ENCODE results near the gene CRYBG3. TPM values are rescaled to one million over a fixed set of nuclear protein-coding genes. Genes with fewer than 3 reads are reported as not detected.
A peak's percentile ranks its signal among the peaks of the same experiment; 100 is the strongest.

CRYBG3 gene
- total RNA-seq, 1 donor = 23.9 TPM

DNA sequence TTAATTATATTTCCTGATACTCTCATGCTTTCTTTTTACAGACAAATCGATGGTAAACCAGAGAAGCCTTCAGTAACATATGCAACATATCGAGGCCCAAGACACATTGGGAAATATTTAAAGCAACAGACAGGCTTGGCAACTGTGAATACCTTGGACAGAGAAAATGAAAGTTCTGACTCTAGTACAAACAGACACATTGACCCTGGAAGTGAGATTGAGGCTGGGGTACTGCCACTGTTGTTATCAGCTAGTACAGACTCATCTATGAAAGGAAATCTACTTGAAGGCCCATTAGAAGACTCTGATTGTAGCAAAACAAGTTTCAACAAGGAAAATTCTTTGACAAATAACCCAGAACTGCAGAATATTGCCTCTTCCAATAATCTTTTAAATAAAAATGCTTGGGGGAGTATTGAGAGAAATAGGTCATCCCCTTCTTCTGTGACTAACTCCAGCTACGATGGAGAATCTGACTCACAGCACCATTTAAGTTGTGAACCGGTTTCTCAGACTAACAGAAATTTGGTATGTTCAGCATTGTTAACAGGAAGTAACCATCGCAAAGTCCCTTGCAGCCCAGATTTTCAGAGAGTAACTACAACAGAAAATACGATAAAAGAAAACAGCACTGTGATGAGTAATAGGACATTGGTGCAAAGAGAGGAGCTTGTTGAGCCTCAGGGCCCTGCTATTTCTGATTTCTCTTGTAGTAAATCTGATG is 50.2 kb downstream of the CRYBG3 start:
- H3K4me3 ChIP-seq (ENCODE audit: low read depth, low read length) = no peak overlapping the region
- DNase-seq (ENCODE audit: low read depth) = peak; percentile 94
- TF ChIP-seq, protein P1, sequence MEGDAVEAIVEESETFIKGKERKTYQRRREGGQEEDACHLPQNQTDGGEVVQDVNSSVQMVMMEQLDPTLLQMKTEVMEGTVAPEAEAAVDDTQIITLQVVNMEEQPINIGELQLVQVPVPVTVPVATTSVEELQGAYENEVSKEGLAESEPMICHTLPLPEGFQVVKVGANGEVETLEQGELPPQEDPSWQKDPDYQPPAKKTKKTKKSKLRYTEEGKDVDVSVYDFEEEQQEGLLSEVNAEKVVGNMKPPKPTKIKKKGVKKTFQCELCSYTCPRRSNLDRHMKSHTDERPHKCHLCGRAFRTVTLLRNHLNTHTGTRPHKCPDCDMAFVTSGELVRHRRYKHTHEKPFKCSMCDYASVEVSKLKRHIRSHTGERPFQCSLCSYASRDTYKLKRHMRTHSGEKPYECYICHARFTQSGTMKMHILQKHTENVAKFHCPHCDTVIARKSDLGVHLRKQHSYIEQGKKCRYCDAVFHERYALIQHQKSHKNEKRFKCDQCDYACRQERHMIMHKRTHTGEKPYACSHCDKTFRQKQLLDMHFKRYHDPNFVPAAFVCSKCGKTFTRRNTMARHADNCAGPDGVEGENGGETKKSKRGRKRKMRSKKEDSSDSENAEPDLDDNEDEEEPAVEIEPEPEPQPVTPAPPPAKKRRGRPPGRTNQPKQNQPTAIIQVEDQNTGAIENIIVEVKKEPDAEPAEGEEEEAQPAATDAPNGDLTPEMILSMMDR (IDR thresholded peaks at IDR 0.05; ENCODE audit: insufficient read depth, low read length) = no peak

DNA sequence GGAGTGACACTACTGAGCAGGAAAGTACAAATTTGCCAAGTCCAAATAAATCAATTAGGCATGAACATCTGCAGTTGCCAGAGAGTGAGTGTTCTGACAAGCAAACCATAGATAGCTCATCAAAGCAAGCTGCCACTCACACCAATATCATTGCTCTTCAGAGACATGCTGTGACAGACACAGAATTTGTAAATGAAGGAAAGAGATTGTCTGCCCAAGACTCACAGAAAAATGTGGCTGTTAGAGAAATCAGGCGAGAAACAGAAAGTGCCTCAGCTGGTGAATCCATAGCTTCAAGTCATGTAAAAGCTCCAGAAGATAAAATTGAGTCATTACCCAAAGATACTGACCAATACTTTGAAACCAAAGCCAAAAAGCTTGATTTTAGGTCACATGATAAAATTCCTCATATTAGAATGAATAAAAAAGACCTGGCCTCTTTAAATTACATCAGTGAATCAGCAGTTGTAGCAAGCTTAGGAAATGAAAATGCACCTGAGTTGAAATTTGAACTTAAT is 50.8 kb downstream of the CRYBG3 start:
- TF ChIP-seq, protein P1 (IDR thresholded peaks at IDR 0.05; ENCODE audit: insufficient read depth, low read length) = no peak
- H3K4me3 ChIP-seq (ENCODE audit: low read depth, low read length) = peak overlapping the region; percentile 32
- peak; percentile 40 for DNase-seq (ENCODE audit: low read depth)

DNA sequence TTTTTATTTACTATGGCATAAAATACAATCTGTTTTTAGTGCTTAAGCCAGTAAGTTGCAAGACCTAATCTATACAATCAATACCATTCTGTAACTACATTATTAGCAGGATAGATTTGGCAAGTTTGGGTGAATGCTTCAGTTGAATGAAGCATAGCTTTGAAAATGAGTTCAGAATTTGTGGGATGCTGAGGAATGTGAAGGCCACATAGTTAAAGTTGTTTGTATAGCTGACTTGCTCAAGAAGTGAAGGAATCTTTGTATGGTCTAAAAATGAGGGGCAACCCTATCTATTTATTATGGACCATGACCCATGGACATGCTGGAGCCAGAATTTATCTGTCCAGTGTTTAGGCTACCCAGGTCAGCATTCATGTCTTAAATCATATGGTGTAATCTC is 58.5 kb downstream of the CRYBG3 start:
- TF ChIP-seq, protein P1 (IDR thresholded peaks at IDR 0.05; ENCODE audit: insufficient read depth, low read length) = no peak
- no peak overlapping the region for H3K4me3 ChIP-seq (ENCODE audit: low read depth, low read length)
- DNase-seq (ENCODE audit: low read depth) = no peak

DNA sequence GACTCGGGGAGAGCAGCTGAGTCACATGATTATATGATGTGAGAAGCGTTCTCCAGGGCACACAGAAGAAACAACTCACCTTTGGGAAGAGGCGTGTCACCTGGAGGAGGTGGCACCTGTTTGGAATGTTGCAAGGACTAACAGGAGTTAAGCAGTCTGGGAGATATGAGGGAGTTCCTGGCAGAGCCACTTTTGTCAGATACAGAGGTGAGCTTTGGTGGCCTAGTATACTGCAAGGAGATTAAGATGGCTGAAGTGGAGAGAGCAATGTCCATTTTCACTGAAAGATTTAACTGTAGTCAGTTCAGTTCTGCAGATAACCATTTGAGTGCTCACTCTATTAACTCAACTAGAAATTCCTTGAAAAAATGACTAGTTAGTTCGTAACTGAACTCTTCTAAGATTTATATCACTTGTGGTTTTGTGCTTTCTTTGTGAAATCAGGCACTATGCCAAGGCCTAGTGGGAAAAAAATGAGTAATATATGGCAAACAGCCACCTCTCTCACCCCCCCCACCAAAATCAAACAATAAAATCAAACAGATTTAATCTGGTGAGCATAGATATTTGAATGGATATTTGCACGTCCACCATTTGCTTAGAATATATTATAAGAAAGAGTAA is 61.3 kb downstream of the CRYBG3 start:
- DNase-seq (ENCODE audit: low read depth) = peak; percentile 65
- TF ChIP-seq, protein P1 (IDR thresholded peaks at IDR 0.05; ENCODE audit: insufficient read depth, low read length) = no peak
- no peak overlapping the region for H3K4me3 ChIP-seq (ENCODE audit: low read depth, low read length)

DNA sequence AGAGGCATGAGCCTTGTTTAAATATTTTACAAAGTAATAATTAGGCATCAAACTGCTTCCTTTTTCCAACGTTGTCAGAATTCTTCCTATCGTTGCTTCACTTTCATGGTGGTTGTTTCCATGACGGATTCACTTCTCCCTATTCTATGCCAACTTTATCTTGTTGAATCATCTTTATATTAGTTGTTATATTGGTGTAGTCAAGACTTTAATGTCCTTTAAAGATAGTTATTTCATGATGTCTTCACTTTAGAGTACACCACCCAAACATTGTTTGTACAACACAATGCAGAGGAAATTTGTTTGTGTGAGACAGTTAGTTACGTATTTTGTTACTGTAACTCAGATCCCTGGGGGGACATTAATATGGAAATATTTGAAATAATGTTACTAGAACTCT is 61.9 kb downstream of the CRYBG3 start:
- H3K4me3 ChIP-seq (ENCODE audit: low read depth, low read length) = no peak overlapping the region
- TF ChIP-seq, protein P1 (IDR thresholded peaks at IDR 0.05; ENCODE audit: insufficient read depth, low read length) = no peak
- DNase-seq (ENCODE audit: low read depth) = no peak

DNA sequence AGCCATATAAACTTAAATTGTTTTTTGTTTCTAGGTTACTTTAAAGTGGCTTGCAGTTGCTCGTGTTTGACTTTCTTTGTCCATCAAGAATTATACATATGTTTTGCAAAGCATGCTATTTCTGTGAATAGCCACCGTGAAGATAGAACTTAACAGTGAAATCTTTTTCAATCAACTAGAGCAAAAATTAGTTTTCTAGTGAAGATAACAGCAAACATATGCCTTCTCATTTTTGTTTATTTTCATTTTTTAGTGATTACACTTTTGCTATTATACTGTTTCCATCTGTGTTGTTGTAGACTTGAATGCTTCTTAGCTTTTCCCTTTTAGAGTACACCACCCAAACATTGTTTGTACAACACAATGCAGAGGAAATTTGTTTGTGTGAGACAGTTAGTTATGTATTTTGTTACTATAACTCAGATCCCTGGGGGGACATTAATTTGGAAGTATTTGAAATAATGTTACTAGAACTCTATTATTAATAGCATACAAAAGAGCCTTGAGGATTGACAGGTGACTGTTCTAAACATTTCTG is 62.8 kb downstream of the CRYBG3 start:
- H3K4me3 ChIP-seq (ENCODE audit: low read depth, low read length) = no peak overlapping the region
- no peak for DNase-seq (ENCODE audit: low read depth)
- TF ChIP-seq, protein P1 (IDR thresholded peaks at IDR 0.05; ENCODE audit: insufficient read depth, low read length) = no peak
